Activated T-helper 1 cell treated with Interleukin-2 at 50 U/mL for 16 hours (primary cell): ENCODE measurements around the gene COTL1.

Experiments used
- DNase-seq: peaks from one replicate; pipeline ENCODE4 v3.0.0-alpha.2; 2020; ENCODE audit warnings: low read depth

COTL1 gene

GRCh38 chr16:84614073-84614459 is 3.8 kb downstream of the COTL1 start:
- DNase-seq, result no peak

- DNase-seq, result no peak
Measured at GRCh38 chr16:84613408-84614072, 4.3 kb downstream of the COTL1 start.

- DNase-seq, result no peak
Measured at GRCh38 chr16:84612686-84613085, 5.2 kb downstream of the COTL1 start.

- DNase-seq, result no peak
Measured at GRCh38 chr16:84611041-84611440, 6.8 kb downstream of the COTL1 start.

- no peak for DNase-seq
Measured at GRCh38 chr16:84610376-84610775, 7.5 kb downstream of the COTL1 start.

GRCh38 chr16:84609563-84610177 is 8.2 kb downstream of the COTL1 start:
- DNase-seq, result no peak

- DNase-seq, result no peak
Measured at GRCh38 chr16:84608282-84608681, 9.6 kb downstream of the COTL1 start.

- DNase-seq, result no peak
Measured at GRCh38 chr16:84607694-84608093, 10.2 kb downstream of the COTL1 start.

GRCh38 chr16:84607061-84607460 is 10.8 kb downstream of the COTL1 start:
- DNase-seq, result no peak

GRCh38 chr16:84606081-84606875 is 11.6 kb downstream of the COTL1 start:
- no peak for DNase-seq

GRCh38 chr16:84605339-84605848 is 12.5 kb downstream of the COTL1 start:
- no peak for DNase-seq

- DNase-seq, result no peak
Measured at GRCh38 chr16:84604477-84605013, 13.3 kb downstream of the COTL1 start.

GRCh38 chr16:84603940-84604339 is 13.9 kb downstream of the COTL1 start:
- no peak for DNase-seq

GRCh38 chr16:84603140-84603816 is 14.6 kb downstream of the COTL1 start:
- DNase-seq, result no peak

GRCh38 chr16:84600343-84601229 is 17.3 kb downstream of the COTL1 start:
- no peak for DNase-seq

- DNase-seq, result no peak
Measured at GRCh38 chr16:84599521-84600202, 18.2 kb downstream of the COTL1 start.

GRCh38 chr16:84598360-84598759 is 19.5 kb downstream of the COTL1 start:
- no peak for DNase-seq

- no peak for DNase-seq
Measured at GRCh38 chr16:84597931-84598351, 19.9 kb downstream of the COTL1 start.

GRCh38 chr16:84597528-84597896 is 20.4 kb downstream of the COTL1 start:
- DNase-seq, result no peak

- DNase-seq, result no peak
Measured at GRCh38 chr16:84596801-84597527, 20.9 kb downstream of the COTL1 start.
